Measurements from ENCODE around the gene MIGA2.
"Not testable (repeated sequence)": the region's sequence is repeated elsewhere in the genome, so short reads cannot be mapped to it uniquely, and the experiment has no call there.

Gene MIGA2, protein sequence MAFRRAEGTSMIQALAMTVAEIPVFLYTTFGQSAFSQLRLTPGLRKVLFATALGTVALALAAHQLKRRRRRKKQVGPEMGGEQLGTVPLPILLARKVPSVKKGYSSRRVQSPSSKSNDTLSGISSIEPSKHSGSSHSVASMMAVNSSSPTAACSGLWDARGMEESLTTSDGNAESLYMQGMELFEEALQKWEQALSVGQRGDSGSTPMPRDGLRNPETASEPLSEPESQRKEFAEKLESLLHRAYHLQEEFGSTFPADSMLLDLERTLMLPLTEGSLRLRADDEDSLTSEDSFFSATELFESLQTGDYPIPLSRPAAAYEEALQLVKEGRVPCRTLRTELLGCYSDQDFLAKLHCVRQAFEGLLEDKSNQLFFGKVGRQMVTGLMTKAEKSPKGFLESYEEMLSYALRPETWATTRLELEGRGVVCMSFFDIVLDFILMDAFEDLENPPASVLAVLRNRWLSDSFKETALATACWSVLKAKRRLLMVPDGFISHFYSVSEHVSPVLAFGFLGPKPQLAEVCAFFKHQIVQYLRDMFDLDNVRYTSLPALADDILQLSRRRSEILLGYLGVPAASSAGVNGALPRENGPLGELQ

GRCh38 chr9:129036241-129036922 is at the start of gene MIGA2:
TSS of gene MIGA2 (plus strand) at chr9:129036626. CDS start at chr9:129040595, 3,969 bp downstream.
- peak; percentile 99 for DNase-seq (ENCODE audit: low spot score)

GRCh38 chr9:128986671-128987070 is 49.8 kb upstream of the MIGA2 start:
- no peak for DNase-seq (ENCODE audit: low spot score)

DNA sequence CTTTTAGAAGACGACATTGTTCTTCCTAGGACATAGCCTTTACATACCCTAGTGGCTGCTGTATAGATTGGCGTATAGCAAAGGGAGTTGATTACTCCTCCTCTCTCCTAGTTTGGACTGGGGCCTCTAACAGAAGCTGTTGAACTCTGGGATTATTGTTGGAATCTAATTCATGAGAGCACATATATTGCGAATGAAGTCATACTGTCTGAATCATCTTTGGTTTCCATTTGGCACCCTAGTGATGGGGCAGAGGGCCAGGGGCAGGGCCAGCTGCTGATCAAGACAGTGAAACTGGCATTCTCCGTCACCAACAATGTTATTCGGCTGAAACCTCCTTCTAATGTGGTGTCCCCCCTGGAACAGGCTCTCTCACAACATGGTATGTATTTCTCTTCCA is 48.6 kb upstream of the MIGA2 start:
- DNase-seq (ENCODE audit: low spot score) = peak; percentile 69

GRCh38 chr9:128992995-128993394 is 43.4 kb upstream of the MIGA2 start:
- DNase-seq (ENCODE audit: low spot score) = no peak

DNA sequence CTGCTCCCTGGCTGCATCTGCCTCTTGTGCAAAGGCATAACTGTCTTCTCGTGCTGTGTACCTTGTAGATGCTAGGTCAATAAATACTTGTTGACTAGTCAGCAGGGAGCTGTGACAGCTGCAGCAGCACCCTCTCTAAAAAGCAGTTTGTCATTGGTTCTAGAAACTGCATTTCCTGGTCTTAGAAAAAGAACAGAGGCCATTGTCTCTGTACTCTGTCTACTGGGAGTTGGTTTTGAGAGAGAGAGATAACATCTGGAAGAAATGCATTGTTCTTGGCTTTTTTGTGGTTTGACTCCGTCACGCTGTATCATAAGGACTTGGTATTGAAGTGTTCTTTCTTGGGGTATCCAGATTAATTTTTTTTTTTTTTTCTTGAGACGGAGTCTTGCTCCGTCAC is 40.6 kb upstream of the MIGA2 start:
- no peak for DNase-seq (ENCODE audit: low spot score)

DNA sequence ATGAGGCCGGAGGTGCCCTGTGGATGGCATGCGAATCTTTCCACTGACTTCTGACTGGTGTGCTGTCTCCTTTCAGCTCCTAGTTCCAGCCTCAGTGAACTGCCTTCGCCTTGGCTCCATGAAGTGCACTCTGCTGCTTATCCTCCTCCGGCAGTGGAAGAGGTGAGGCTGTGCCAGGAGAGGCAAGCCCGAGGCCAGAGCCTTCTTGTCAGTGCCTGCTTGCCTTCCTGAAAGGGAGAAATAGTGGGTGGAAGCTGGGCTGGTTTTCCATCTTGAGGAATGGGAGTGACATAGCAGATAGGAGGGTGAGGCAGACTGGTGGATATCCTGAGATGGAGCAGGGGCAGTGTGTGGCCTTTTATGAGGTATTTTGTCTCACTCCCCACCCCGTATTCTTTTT is 38.0 kb upstream of the MIGA2 start:
- DNase-seq (ENCODE audit: low spot score) = no peak

GRCh38 chr9:128999581-129000206 is 36.7 kb upstream of the MIGA2 start:
- DNase-seq (ENCODE audit: low spot score) = no peak

GRCh38 chr9:129001504-129002325 is 34.7 kb upstream of the MIGA2 start:
- no peak for DNase-seq (ENCODE audit: low spot score)

- no peak for DNase-seq (ENCODE audit: low spot score)
These were observed 33.4 kb upstream of the MIGA2 start for GRCh38 chr9:129002992-129003391.

DNA sequence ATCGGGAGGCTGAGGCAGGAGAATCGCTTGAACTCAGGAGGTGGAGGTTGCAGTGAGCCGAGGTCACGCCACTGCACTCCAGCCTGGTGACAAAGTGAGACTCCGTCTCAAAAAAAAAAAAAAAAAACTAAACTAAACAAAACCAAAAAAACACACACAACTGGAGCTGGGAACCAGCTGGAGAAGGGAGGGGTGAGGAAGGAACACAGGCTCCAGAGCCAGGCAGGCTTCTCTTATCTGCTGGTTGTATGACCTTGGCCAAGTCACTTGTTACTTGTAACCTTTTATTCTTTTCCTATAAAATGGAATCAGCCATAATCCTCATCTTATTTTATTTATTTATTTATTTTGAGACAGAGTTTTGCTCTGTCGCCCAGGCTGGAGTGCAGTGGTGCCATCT is 32.3 kb upstream of the MIGA2 start:
- DNase-seq (ENCODE audit: low spot score) = not testable (repeated sequence)

GRCh38 chr9:129005336-129005997 is 31.0 kb upstream of the MIGA2 start:
- DNase-seq (ENCODE audit: low spot score) = no peak

GRCh38 chr9:129006328-129007034 is 29.9 kb upstream of the MIGA2 start:
- peak; percentile 76 for DNase-seq (ENCODE audit: low spot score)

GRCh38 chr9:129007035-129007765 is 29.2 kb upstream of the MIGA2 start:
- no peak for DNase-seq (ENCODE audit: low spot score)

DNA sequence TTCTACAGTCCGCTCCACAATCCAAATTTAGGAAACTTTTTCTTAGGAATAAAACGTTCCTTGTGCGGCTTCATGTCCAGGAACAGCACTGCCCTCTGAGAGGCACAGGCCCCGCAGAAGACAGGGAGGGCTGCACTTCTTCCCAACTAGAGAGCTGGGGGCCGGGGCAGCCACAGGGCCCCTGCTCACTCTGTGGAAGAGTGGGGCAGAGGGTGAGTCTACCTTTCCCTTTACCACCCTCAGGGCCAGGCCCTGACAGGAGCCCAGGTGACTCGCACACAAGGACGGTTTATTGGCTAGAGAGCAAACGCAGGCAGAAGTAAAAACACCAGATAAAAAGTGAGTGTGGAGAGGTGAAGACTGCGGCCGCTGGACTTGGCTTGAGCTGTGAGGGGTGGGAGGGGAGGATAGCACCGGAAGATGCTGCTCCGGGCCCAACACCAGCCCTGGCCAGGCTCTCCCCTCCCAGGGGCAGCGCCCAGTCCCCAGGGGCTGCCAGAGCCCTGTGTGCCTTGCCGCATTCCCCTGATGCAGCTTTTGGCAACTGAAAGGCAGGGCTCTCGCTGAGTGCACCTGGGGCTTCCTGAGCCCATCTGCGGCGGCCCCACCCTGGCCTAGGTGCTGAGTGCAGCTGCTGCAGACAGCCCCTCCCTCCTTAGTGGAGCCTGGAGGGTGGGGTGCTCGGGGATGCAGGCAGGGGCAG is 28.5 kb upstream of the MIGA2 start:
- no peak for DNase-seq (ENCODE audit: low spot score)

GRCh38 chr9:129008469-129008965 is 27.9 kb upstream of the MIGA2 start:
- no peak for DNase-seq (ENCODE audit: low spot score)

DNA sequence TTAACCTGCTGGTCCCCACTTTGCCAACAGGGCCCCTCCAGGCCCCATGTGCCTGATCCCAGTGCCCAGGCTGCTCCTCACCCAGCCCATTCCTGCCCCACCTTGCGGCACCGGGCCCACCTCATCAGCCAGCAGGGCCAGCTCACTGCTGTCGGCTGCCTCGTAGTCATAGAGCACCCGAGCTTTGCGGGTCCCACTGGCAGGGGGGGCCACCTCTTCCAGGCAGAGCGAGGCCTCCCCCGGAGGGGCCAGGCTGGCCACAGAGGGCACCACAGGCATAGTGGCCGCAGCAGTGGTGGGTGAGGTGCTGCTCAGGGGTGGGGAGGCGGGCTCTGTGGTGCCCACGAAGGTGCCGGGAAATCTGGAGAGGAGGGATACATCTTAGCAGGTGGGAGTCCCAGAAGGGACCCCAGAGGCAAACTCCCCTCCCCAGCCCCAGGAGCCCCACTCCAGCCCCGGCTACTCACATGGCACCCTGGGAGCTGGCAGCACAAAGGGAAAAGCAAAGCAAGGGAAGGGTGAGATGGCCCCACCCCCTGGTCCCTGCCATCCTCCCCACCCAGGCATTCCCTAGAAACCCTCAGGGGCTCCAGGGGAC is 27.3 kb upstream of the MIGA2 start:
- DNase-seq (ENCODE audit: low spot score) = no peak

DNA sequence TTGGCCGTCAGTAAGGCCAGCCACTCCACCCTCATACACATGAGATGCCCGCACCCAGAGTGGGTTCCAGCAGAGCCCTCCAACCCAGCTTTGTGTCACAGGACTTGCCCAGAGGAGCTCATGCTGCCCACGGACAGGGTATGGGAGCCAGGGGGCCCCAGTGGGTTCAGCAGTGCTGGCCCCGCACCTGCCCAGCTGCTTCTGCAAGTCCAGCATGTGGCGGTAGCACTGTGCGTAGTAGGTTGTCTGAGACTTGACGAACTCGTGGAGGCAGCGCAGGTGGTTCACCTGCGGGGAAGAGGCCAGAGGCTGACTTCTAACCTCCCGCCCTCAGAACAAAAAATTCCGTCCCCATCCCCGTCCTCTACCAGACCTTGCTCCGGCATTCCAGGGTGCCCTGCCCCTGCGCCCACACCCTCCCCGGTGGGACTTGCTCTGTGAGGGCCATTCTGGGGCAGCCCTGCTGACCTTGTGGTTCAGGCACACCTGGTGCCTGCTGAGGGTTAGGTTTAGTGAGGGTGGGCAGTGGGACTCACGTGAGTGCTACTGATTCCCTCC is 26.8 kb upstream of the MIGA2 start:
- no peak for DNase-seq (ENCODE audit: low spot score)

DNA sequence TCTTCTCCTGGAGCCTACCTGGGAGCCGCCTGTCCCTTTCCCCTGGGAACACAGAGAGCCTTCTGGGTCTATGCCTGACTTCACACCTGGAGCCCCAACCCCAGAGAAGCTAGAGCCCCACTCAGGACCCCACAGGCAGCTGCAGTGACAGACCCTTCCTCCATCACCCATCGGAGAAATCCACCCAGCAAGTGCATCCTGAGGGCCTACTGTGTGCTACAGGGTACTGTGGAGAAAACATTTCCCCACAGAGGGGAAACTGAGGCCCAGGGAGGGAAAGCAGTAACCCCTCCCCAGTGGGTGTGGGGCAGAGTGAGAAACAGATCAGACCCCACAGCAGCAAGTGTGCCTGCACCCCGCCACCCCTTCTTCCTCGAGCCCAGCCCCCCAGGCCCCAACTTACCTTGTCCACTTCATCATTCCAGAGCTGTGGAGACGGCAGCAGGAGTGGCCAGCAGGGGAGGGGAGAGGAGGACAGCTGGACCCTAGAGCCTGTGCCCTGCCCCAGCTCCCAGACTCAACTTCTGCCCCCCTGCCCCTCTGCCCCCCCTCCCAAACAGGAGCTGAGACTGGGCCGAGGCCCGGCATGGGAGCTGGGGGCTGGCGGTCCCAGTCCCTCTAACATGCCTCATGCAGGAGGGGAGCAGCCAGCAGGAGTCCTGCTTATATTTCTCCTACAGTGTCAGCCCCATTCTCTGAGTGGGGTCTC is 26.0 kb upstream of the MIGA2 start:
- no peak for DNase-seq (ENCODE audit: low spot score)
